ENCODE results near the gene ZDHHC15.
"Not testable (repeated sequence)": the region's sequence is repeated elsewhere in the genome, so short reads cannot be mapped to it uniquely, and the experiment has no call there.

DNA sequence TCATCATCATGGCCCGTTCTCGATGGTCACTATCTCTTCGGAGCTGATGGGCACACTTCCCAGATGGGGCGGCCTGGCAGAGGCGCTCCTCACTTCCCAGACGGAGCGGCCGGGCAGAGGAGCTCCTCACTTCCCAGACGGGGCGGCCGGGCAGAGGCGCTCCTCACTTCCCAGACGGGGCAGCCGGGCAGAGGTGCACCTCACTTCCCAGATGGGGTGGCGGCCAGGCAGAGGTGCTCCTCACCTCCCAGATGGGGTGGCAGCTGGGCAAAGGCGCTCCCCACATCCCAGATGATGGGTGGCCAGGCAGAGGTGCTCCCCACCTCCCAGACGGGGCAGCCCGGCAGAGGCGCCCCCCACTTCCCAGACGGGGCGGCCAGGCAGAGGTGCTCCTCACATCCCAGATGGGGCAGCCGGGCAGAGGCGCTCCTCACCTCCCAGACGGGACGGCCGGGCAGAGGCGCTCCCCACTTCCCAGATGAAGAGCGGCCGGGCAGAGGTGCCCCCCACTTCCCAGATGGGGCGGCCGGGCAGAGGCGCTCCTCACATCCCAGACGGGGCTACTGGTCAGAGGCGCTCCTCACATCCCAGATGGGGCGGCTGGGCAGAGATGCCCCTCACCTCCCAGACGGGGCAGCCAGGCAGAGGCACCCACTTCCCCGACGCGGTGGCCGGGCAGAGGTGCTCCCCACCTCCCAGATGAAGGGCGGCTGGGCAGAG is 188.3 kb downstream of the ZDHHC15 start:
- TF ChIP-seq, protein P1, sequence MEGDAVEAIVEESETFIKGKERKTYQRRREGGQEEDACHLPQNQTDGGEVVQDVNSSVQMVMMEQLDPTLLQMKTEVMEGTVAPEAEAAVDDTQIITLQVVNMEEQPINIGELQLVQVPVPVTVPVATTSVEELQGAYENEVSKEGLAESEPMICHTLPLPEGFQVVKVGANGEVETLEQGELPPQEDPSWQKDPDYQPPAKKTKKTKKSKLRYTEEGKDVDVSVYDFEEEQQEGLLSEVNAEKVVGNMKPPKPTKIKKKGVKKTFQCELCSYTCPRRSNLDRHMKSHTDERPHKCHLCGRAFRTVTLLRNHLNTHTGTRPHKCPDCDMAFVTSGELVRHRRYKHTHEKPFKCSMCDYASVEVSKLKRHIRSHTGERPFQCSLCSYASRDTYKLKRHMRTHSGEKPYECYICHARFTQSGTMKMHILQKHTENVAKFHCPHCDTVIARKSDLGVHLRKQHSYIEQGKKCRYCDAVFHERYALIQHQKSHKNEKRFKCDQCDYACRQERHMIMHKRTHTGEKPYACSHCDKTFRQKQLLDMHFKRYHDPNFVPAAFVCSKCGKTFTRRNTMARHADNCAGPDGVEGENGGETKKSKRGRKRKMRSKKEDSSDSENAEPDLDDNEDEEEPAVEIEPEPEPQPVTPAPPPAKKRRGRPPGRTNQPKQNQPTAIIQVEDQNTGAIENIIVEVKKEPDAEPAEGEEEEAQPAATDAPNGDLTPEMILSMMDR (IDR thresholded peaks at IDR 0.05), result not testable (repeated sequence)
- not testable (repeated sequence) for TF ChIP-seq POLR2AphosphoS5 (IDR thresholded peaks at IDR 0.05); EP300 (IDR thresholded peaks at IDR 0.05; ENCODE audit: low read depth)
